ENCODE results near the gene C9orf153.

DNA sequence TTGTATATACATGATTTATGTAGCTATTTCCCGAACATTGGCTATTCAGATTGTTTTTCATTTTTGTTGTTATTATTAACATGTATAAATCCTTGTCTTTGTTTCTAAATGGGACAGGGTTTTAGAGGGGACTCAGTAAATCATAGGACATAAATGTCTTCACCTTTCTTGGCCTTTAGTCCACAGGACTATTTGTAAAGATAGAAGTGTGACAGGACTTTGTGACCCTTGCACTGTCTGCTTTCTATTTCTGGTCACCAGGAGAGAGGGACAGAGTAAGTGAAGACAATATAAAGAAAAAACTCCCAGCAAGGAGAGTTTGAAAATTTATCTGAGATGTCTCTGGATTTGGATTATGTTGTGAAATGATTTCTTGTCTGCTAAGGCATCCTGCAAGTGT, 81.5 kb downstream of the C9orf153 start:
- TF ChIP-seq, protein P1, sequence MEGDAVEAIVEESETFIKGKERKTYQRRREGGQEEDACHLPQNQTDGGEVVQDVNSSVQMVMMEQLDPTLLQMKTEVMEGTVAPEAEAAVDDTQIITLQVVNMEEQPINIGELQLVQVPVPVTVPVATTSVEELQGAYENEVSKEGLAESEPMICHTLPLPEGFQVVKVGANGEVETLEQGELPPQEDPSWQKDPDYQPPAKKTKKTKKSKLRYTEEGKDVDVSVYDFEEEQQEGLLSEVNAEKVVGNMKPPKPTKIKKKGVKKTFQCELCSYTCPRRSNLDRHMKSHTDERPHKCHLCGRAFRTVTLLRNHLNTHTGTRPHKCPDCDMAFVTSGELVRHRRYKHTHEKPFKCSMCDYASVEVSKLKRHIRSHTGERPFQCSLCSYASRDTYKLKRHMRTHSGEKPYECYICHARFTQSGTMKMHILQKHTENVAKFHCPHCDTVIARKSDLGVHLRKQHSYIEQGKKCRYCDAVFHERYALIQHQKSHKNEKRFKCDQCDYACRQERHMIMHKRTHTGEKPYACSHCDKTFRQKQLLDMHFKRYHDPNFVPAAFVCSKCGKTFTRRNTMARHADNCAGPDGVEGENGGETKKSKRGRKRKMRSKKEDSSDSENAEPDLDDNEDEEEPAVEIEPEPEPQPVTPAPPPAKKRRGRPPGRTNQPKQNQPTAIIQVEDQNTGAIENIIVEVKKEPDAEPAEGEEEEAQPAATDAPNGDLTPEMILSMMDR (IDR thresholded peaks at IDR 0.05; ENCODE audit: control extremely low read depth in 1 of 3, insufficient read depth in 1 of 3, low read depth in 1 of 3, low read length in 3 of 3) = no peak
- TF ChIP-seq FOSL1 (IDR thresholded peaks at IDR 0.05; ENCODE audit: insufficient read depth, low read depth, low read length) (no peak), CBX5 (IDR thresholded peaks at IDR 0.05; ENCODE audit: low read depth, low read length) (no peak), ZNF274 (IDR thresholded peaks at IDR 0.05; ENCODE audit: borderline replicate concordance, extremely low read depth, low read length) (no peak), EZH2 (IDR thresholded peaks at IDR 0.05; ENCODE audit: low read depth, low read length, severe bottlenecking) (no peak), POLR2A (IDR thresholded peaks at IDR 0.05; ENCODE audit: control extremely low read depth in 1 of 2, low read depth in 2 of 2, low read length in 2 of 2) (no peak), EGR1 (IDR thresholded peaks at IDR 0.05; ENCODE audit: borderline replicate concordance, low read depth, low read length) (no peak), SRF (IDR thresholded peaks at IDR 0.05; ENCODE audit: low read depth, low read length) (no peak), MAFK (IDR thresholded peaks at IDR 0.05; ENCODE audit: low read depth, low read length) (no peak), TAF7 (optimal IDR thresholded peaks at IDR 0.05; ENCODE audit: borderline replicate concordance, low read depth, low read length) (no peak), POLR2AphosphoS5 (IDR thresholded peaks at IDR 0.05; ENCODE audit: low read depth, low read length) (no peak)
- TF ChIP-seq, protein P2, sequence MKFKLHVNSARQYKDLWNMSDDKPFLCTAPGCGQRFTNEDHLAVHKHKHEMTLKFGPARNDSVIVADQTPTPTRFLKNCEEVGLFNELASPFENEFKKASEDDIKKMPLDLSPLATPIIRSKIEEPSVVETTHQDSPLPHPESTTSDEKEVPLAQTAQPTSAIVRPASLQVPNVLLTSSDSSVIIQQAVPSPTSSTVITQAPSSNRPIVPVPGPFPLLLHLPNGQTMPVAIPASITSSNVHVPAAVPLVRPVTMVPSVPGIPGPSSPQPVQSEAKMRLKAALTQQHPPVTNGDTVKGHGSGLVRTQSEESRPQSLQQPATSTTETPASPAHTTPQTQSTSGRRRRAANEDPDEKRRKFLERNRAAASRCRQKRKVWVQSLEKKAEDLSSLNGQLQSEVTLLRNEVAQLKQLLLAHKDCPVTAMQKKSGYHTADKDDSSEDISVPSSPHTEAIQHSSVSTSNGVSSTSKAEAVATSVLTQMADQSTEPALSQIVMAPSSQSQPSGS (IDR thresholded peaks at IDR 0.05; ENCODE audit: low read length) = no peak
- TF ChIP-seq, protein P3, sequence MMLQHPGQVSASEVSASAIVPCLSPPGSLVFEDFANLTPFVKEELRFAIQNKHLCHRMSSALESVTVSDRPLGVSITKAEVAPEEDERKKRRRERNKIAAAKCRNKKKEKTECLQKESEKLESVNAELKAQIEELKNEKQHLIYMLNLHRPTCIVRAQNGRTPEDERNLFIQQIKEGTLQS (IDR thresholded peaks at IDR 0.05; ENCODE audit: insufficient read depth, low read depth, low read length) = no peak
- TF ChIP-seq, protein P4, sequence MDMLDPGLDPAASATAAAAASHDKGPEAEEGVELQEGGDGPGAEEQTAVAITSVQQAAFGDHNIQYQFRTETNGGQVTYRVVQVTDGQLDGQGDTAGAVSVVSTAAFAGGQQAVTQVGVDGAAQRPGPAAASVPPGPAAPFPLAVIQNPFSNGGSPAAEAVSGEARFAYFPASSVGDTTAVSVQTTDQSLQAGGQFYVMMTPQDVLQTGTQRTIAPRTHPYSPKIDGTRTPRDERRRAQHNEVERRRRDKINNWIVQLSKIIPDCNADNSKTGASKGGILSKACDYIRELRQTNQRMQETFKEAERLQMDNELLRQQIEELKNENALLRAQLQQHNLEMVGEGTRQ (IDR thresholded peaks at IDR 0.05; ENCODE audit: low read length) = no peak

Data from H1 (cell line).